CD4-positive, alpha-beta T cell treated with Interleukin-10 for 1 hour (primary cell): ENCODE results near the gene EZH1.
"Not testable (repeated sequence)": the region's sequence is repeated elsewhere in the genome, so short reads cannot be mapped to it uniquely, and the experiment has no call there.

Experiments
- DNase-seq: peaks from one replicate; pipeline ENCODE4 v3.0.0-alpha.2; 2020

EZH1 gene

DNA sequence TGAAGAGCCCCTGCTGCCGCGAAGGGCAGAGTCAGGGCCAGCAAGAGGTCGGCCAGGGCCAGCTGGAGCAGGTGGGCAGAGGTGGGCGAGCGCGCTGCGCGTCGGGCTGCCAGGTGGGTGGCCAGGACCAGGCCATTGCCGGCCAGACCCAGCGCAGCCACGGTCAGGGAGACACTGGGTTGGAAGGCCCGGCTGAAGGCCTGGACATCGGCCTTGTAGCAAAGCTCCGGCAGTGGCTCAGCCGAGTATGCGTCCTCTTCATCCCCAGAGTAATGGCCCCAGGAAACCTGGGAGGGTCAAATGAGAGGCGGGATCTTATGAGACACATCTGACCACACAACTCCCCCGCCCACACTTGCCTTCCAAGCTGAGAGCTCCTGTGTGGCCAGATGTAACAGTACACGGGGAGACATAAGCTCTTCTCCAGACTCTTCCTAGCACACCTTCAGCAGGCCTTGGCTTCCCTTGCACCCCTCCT is 64.5 kb downstream of the EZH1 start:
- no peak for DNase-seq

DNA sequence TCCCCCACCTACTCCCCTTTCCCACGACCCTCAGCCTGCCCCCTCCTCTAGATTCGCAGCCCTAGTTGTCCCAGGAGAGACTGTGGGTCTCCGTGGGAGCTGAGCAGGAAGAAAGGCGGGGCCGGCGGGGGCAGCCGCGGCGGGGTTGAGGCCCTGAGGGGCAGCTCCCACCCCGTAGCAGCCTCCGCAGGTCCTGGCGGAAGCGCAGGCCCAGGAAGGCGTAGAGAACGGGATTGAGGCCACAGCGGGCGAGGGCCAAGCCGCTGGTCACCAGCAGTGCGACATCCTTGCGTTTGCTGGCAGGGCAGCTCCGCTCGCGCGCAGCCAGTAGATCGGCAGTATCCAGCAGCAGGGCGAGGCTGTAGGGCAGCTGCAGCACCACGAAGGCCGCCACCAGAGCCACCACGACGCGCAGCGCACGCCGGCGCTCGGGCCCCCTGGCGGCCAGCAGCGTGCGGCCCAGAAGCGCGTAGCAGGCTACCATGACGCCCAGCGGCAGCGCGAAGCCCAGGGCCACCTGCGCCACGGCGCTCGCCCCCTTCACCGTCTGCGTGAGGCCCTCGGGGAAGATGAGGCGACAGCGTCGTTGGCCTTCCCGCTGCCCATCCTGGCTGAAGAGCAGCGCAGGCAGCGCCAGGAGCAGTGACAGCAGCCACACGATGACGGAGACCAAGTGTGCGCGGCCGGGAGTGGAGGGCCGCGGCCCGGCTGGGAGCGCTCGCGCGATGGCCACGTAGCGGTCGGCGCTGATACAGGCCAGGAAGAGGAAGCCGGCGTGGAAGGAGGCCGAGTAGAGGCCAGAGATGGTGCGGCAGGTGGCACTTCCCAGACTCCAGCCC is 65.1 kb downstream of the EZH1 start:
- DNase-seq = peak; percentile 81

DNA sequence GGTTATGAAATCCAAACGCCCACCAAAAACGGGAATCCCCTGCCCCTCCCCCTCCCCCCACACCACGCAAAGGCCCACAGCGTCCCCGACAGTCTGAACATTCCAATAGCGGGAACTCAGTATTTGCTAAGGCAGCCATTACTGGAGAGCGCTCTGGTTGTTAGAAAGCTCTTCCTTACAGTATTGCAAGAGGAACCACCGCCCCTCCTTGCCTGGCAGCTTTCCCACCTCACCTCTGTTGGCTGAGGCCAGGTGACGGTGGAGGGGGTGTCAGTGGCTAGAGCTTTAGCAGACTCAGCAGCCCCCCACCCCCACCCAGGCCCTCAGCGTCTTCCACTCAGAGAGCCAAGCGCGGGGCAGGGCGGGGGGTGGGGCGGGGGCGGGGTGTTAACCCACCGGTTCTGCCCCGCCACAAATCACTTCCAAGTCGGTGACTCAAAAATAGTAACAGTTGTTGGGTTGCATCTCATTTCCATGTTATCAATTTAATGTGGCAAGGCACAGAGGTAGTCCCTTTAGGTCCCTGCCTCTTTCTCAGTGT is 65.8 kb downstream of the EZH1 start:
- DNase-seq = peak; percentile 46

GRCh38 chr17:42677921-42678781 is 66.7 kb downstream of the EZH1 start:
- DNase-seq = peak; percentile 77

GRCh38 chr17:42677012-42677857 is 67.6 kb downstream of the EZH1 start:
- peak; percentile 99 for DNase-seq

- peak; percentile 11 for DNase-seq
Observed at GRCh38 chr17:42676424-42677011, 68.3 kb downstream of the EZH1 start, which contains the start of gene PLEKHH3. TSS of gene PLEKHH3 (minus strand) at chr17:42676994. CDS start at chr17:42676563, 431 bp downstream.

- peak; percentile 8 for DNase-seq
Observed at GRCh38 chr17:42675965-42676423, 68.8 kb downstream of the EZH1 start.

GRCh38 chr17:42675348-42675964 is 69.4 kb downstream of the EZH1 start:
- no peak for DNase-seq

- no peak for DNase-seq
Observed at GRCh38 chr17:42674755-42675347, 70.0 kb downstream of the EZH1 start.

DNA sequence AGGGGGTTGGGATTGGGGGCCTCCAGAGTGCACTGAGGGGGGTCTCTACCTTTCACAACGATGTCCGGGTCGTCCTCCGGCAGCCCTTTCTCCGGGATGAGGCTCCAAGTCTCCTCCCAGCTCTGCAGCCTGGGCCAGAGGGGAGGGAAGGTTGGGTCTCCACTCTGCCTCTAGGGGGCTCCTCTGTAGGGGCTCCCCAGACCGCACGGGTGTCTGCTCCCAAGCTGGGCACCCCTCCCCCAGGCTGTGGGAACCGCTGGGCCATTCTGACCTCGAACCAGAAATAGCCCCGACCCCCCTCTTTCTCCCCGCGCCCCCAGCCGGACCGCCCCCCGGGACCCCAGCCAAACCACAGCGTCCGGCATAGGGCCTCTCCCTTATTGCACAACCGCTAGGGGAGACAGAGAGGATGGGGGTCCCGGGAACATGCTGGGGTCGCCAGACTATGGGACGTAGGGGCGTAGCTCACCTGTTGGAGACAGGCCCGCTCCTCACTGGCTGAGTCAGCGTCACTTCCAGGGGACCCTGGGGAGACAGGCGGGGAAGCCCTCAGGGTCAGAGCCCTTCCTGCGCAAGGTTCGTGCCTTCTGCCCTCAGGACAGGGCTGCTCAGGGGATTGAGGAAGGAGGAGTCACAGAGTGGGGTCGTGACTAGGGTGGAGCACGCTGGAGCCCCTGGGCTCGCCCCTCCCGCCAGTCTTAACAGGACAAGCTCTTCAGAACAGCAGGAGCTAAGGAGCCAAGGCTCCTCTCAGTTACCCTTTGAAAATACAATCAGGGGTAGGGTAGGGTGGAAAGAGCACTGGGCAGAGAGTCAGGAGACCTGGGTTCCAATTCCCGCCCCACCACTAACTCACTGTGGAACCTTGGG is 70.7 kb downstream of the EZH1 start:
- DNase-seq = peak; percentile 46

GRCh38 chr17:42673266-42673884 is 71.5 kb downstream of the EZH1 start:
- no peak for DNase-seq

DNA sequence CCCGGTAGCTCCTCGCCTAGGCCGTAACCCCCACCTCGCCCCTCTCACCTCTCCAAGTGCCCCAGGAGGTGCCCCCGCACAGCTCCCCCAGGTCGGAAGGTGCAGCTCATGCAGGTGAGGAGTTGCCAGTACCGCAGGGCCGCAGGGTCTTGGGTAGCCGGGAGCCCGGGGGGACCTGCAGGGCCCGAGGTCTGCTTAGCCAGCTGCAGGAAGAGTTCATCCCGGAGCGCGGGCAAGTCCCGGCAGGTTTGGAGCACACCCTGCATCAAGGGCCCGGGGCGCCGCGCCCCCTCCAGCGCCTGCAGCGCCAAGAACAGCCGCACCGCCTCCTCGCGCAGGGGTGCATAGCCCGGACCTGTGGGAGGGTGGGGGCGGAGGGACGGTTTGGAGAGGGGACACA is 72.8 kb downstream of the EZH1 start:
- no peak for DNase-seq

- no peak for DNase-seq
Observed at GRCh38 chr17:42670789-42671657, 73.8 kb downstream of the EZH1 start.

DNA sequence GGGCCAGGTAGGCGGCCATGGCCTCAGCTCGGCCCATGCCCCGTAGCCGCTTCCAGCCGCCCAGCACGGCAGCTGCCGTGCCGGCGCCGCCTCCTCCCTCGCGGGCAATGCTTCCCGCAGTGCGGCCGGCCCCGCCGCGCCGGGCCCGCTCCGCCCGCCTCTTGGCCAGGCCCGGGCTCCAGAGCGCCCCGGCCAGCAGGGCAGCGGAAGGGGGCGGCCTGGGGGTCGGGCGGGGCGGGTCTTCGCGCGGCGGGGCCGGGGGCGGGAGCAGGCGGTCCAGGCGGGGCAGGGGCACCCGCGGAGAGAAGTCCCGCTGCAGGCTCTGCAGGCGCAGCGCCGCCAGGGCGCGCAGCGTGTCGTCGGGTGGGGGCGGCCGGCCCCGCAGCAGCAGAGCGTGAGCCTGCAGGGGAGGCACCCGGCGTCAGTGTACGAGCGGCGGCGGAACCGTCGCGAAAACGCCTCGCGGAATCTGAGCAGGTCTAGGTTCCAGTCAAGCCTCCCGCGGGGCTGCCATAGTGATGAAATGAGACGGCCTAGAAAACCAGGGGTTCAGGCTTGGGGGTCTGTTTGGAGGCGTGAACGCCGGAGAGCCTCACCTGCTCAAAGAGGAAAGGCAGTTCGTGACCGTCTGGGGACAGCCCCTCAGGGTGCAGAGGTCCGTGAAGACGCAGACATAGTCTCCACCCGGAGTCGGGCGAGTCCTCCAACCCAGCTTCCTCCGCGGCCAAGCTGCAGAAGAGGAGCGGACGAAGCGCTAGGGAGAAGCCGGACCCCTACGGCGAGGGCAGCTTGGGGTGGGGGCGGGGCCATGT is 74.7 kb downstream of the EZH1 start:
- DNase-seq = peak; percentile 58

DNA sequence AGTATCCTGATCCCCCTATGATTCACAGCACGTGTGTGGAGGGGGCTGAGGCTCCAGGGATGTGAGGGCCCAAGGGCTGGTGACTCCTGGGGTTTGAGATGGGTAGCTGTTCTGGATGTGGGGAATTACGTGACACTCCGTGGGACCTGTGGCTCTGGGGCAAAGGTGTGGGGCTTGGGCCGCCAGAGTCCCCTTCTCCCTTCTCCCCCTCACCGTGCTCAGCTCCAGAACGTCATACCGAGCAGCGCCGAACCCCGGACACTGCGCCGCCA is 75.2 kb downstream of the EZH1 start:
- no peak for DNase-seq

DNA sequence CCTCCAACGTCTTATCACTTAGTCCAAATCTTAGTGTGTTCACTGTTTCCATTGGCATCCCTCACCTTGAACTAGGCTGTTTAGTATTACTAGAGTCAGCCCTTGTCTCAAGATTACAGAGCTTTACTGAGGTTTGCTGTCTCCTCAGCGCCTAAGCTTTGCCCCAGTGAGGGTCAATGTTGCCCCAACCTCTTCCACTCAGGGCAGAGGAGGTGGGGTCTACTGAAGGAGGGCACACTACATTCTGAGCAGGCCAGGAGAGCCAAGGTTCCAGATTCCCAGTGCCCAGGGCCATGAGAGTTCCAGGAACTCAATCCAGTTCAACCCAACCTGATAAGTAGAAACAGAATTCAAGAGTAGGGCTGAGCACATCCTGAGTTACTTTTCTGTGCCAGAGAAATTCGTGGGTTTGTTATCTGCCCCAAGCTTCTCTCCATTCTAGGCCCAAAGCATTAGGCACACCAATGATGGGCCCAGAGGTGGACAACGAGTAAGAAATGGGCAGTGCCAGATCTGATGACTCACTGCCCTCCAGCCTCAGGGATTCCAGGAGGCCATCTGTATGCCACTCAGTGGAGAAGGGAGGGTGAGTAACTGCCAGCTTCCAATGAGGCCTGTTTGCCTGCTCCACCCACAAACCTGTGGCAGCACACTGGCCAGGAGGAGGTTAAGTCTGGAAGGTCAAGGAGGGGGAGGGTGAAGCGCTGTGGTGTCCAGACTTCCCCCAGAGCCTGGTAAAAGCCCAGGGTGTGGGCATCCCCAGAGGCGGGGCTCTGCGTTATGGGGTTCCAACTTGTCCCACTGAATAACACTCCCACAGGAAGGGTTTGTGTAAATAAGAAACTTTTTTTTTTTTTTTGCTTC is 77.5 kb downstream of the EZH1 start:
- no peak for DNase-seq

- DNase-seq = not testable (repeated sequence)
Observed at GRCh38 chr17:42666126-42666525, 78.7 kb downstream of the EZH1 start.
